G401.6 (cell line): ENCODE results near the gene HBB.

Experiments used
- FAIRE-seq: peaks from 2 replicates; lab custom pipeline; 2012; peaks lifted over from hg19 to GRCh38; lab: Jason Lieb, UNC

The HBB gene

GRCh38 chr11:5247472-5248192 lies 20.8 kb upstream of the HBB start:
- FAIRE-seq: no peak

- no peak for FAIRE-seq
These were observed 20.1 kb upstream of the HBB start for GRCh38 chr11:5246772-5247471.

- no peak for FAIRE-seq
These were observed 18.3 kb upstream of the HBB start for GRCh38 chr11:5245155-5245554.

GRCh38 chr11:5243816-5244180 lies 16.9 kb upstream of the HBB start:
- FAIRE-seq: no peak

- FAIRE-seq: no peak
These were observed 16.3 kb upstream of the HBB start for GRCh38 chr11:5242933-5243815.

GRCh38 chr11:5242208-5242607 lies 15.3 kb upstream of the HBB start:
- FAIRE-seq: no peak

- no peak for FAIRE-seq
These were observed 14.6 kb upstream of the HBB start for GRCh38 chr11:5241458-5241857.

GRCh38 chr11:5240458-5240857 lies 13.6 kb upstream of the HBB start:
- FAIRE-seq: no peak

GRCh38 chr11:5240056-5240455 lies 13.2 kb upstream of the HBB start:
- no peak for FAIRE-seq

- no peak for FAIRE-seq
These were observed 12.2 kb upstream of the HBB start for GRCh38 chr11:5239046-5239445.

- no peak for FAIRE-seq
These were observed 11.6 kb upstream of the HBB start for GRCh38 chr11:5238486-5238885.

- FAIRE-seq: no peak
These were observed 10.5 kb upstream of the HBB start for GRCh38 chr11:5237420-5237819.

GRCh38 chr11:5235364-5236095 lies 8.7 kb upstream of the HBB start:
- FAIRE-seq: no peak

GRCh38 chr11:5234381-5234834 lies 7.5 kb upstream of the HBB start, which contains the start of gene HBD:
TSS of gene HBD (minus strand) at chr11:5234483. CDS start at chr11:5234433, 50 bp downstream.
- no peak for FAIRE-seq

- FAIRE-seq: no peak
These were observed 6.4 kb upstream of the HBB start for GRCh38 chr11:5233307-5233706.

- no peak for FAIRE-seq
These were observed 6.0 kb upstream of the HBB start for GRCh38 chr11:5232821-5233220.

- no peak for FAIRE-seq
These were observed 5.3 kb upstream of the HBB start for GRCh38 chr11:5232176-5232575.

GRCh38 chr11:5231111-5231510 lies 4.2 kb upstream of the HBB start:
- no peak for FAIRE-seq

GRCh38 chr11:5230266-5230665 lies 3.4 kb upstream of the HBB start:
- FAIRE-seq: no peak

GRCh38 chr11:5229796-5230195 lies 2.9 kb upstream of the HBB start:
- no peak for FAIRE-seq

- FAIRE-seq: no peak
These were observed 2.5 kb upstream of the HBB start for GRCh38 chr11:5229356-5229755.

GRCh38 chr11:5228124-5228523 lies 1.3 kb upstream of the HBB start:
- FAIRE-seq: no peak
